GM11168 (cell line): ENCODE measurements around the gene MEGF11.

Experiments
- in situ Hi-C: fragments of 300-500 bp; cut with MboI; formaldehyde crosslinking; loops from one replicate; pipeline ENCODE4 v1.12.0; 2022; ENCODE audit warnings: low sequenced_read_pairs; ENCODE audit not compliant: unreplicated experiment

Gene MEGF11

DNA sequence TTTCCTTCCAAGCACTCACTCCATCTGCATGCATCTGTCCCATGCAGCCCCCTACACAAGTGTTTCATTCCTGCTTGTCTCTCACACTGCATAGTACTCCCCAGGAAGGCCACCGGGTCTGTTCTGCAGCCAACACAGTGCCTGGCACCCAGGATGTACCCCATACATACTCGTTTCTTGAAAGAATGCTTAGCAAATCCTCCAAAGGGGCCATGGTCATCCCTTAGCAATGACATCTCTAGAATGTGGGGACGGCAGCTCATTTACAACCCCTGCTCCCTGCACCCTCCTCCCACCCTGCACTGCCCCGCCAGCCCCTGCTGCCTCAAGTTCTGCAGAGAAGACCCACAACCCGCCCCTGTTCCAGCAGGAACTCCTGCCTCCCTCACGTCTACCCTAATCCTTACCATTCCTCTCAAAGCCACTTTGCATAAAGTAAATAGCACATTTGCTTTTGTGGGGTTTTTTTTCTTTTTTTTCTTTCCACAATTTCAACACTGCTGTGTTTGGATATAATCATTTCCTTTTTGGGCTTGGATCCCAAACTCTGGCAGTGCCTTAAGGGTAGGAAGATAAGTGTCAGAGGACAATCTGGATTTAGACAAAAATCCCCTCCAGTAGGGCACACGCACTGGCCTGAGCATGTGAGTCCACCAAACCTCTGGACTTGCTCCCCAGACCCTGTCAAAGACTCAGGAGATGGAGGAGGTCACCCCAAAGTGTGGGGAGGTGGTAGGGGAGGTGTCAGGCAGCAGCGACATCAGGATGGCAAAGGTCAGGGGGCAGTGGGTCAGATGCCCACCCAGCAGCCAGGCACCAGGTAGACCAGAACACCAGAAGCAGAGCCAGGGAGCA, 68.4 kb downstream of the MEGF11 start:
- in situ Hi-C loops = no loop called here

DNA sequence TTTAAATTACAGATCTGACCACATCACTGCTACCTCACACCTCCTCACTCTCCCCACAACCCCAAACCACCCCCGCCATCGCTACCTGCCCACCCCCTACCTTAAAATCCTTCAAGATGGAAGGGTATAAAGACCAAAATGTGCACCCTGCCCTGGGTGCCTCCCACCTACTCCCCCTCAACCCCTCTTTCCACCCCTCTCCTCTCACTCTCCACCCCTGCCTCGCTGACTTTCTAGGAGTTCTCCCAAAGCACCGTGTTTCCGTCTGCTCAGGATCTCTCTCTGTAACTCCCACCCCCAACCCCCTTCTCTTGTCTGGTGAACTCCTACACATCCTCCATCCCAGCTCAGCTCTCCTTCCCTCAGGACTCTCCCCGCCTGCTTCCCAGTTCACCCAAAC, 69.1 kb downstream of the MEGF11 start:
- in situ Hi-C loops = no loop called here

DNA sequence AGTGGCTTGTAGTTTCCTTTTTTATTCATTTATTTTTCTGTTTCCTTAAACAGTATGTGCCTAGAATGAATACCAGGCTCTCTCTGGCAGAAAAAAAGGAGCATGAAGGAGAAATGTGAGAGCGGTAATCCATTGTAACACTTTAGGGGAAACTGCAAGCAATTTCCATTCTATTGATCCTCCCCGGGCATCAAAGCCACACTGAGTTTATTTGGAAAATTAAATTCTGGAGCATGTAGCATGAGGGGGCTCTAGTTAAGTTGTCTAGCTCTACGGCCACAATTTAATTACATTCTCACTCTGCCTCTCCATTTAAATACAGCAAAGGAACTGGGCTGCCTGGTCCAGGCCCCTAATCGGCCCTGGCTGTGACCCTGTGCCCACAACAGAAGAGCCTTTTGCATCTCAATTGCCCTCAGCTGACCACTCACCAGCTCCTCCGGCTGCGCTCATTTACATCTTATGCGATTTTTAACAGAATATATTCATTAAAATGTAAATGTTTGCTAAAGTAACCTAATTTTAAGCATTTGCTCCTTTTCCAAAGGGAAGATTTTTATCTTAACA, 72.9 kb downstream of the MEGF11 start:
- in situ Hi-C loops = no loop called here

DNA sequence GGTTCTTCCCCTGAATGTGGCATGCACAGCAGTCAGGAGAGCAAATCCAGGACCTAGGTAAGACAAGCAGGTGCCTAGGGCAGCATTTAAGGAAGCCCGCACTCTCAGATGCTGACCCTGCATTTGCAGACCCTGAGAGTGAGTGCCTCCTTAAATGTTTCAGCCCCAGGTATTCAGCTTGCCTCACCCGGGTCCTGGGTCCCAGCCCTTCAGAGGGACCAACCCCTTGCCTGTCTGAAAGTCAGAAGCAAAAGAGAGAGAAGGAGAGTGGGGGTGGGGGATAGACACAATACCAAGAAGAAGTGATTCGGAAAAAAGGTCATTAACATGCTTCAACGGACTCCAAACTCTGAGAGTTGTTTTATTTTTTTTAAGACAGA, 75.0 kb downstream of the MEGF11 start:
- in situ Hi-C loops = no loop called here

DNA sequence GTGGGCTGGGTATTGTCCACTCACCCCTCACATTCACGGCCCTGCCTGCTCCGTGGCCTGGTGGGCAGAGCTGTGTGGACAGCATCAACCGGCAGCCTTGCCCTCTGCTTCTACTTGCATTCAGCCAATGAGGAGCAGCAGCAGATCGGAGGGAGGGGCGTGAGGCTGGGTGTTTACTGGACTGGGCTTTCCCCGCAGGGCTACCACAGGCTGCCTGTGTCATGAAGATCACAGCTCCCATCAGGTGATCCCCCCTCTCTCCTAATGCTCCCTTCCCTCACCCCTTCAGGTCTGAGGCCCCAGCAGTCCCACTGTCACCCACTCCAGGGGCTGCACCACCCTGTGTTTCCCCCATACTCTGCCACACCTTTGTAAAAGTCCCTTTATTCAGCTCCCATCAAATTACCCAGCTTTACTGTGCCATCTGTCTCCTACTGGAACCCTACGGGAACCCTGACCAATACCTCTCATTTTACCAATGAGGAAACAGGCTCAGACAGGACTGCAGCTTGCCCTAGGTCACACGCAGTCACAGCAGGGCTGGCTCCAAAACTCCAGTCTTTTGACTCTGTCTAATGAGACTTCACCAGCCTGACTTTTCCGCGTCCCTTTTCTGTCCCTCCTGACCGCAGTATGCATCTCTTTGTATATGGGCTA, 81.1 kb downstream of the MEGF11 start:
- in situ Hi-C loops = no loop called here

DNA sequence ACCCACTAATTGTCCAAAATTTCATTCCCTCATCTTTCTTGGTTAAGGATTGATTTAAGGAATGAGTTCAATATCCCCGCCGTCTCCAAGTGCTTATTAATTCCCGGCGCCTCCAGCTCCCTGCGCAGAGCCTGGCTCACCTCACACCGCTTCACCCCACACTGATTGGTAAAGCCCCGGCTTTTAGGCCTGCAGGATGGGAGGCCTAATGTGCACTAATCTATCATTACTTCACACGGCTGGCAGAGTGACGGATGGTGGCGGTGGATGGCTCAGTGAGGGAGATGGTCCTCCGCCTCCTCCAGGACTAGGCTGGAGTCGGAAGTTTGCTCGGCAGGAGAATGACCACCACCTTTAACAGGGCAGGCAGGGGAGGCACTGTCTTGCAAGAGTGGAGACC, 81.7 kb downstream of the MEGF11 start:
- in situ Hi-C loops = no loop called here

DNA sequence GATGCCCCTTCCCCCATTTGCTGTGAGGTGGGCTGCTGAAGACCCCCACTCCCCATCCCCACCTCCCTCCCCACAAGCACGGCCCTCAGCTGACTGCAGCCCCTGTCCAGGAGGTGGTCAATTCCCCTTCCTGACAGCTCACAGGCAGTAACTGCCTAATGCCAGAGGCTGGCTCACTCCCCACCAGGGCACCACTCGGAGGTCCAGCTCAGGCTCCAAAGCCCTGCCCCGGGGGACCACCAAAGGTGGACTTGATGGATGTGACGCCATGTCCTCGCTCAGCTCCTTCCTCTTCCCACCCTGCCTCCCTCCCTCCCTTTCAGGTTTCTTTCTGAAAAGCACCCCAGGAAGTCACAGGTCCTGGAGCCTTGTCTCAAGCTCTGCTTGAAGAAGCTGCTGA, 82.8 kb downstream of the MEGF11 start:
- in situ Hi-C loops = no loop called here

DNA sequence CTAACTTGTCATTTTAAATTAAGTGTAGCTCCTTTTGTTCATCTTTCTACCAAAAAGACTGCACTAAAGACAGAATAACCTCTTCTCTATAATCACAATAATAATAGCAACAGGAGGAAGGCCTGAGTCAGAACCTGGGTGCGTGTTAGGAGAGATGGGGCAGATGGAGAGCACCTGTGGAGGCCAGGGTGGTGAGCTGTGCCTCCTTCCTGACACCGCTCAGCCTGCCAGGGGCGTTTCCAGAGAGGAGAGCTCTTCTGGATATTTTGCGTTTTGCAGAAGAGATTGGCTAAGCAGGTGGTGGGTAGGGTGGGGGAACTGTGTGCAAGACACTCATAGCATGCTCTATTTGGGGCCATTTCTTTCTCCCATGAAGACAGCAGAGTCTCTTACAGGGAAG, 83.5 kb downstream of the MEGF11 start:
- in situ Hi-C loops = no loop called here

DNA sequence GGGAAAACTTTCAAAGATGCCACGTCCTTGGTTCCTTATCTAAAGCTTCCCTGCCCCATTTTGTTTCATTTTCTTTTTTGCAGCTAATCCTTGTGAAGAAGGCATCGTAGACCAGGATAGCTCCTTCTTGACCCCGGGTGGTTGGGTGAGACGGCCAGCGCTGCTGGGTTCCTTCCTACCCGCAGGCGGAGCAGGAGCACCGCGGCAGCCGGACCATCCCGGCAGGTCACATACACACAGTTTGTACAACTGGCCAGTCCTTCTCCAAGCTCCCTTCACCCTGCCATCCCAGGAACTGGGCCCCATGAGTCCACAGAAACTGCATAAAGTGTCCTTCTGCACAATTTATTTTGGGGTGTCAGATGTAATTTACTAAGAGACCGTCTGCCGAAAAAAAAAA, 83.9 kb downstream of the MEGF11 start:
- in situ Hi-C loops = no loop called here

DNA sequence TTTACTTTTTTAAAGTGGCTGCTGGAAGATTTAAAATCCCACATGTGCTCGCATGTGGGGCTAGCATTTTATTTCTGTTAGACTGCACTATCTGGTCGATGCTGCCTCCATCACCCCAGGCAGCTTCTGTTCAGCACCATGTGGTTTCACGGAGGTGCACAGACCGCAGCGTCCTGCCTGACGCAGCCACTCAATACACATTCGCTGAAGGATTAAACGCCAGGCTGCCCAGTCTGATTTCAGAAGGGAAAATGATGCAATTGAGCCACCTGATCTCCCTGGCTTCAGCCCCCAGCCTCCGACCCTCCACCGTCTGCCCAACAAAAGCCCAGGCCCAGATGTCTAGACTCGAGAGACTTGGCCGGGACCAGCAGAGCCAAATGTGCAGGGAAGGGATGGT, 84.5 kb downstream of the MEGF11 start:
- in situ Hi-C loops = no loop called here

DNA sequence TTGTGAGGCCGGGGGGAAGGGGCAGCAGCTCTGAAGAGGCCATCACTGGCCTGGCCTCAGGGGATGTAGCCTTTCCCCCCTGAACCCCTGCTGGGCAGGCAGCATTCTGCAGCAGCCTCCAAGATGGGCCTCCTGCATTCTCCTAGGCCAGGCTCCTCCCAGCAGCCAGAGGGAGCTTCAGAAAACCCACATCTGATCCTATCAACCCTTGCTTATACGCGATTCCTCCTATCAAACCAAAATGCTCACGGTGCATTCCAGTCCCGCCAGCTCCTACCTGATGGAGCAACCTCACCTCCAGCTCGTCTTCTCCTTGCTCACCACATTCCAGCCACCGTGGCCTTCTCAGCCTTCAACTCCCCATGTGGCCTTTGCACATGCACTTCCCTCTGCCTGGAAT, 85.7 kb downstream of the MEGF11 start:
- in situ Hi-C loops = no loop called here

DNA sequence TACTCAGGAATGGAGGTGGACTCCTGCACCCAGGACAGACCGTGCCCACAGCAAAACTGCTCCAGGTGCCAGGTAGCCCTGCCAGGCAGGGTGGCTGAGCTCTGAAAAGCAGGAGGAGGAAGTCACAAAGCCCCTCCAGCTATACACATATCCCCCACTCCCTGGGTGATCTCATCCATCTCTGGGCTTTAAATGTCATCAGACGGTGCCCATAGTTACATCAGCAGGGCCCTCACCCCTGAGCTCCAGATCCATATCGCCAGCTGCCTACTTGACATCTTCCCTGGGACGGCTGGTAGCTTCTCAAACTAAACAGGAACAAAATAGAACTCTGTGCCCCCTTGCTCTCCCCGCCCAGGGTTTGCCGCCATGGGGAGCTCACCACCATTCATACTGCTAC, 87.7 kb downstream of the MEGF11 start:
- in situ Hi-C loops = no loop called here

DNA sequence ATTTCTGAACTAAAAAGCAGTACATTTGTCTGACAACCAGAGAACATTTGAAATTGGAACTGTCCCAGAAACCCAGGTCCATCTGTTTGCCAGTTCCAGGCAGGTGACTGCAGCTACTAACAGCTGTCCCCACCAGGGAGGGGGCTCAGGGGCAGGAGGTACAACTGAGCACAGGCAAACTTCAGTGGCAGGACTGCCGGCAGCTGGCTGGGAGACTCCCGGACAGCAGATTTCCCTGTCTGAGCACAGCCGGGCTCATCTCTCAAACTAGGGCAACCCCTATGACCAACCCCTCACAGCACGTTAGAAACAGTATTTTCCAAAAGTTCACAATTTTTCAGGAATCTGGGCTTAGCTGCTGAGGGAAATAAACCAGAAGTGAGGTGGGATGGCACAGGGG, 88.8 kb downstream of the MEGF11 start:
- in situ Hi-C loops = no loop called here

DNA sequence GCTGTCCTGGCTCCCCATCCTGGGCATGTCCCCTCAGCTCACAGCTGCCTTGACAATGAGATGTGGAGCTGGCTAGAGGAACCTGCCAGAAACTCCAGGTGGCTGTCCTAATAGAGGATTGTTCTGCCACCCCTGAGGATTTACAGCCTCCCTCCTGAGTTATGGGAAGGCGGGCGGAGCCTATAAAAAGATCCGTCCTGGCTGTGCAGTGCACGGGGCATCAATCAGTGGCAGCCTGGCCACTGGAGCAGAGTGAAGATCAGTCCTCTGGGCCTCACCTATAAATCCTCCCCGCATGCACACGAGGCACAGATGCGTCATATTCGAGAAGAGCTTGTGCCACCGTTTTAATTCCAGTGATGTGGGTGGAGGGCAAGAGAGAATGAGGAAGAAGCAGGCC, 90.0 kb downstream of the MEGF11 start:
- in situ Hi-C loops = no loop called here

DNA sequence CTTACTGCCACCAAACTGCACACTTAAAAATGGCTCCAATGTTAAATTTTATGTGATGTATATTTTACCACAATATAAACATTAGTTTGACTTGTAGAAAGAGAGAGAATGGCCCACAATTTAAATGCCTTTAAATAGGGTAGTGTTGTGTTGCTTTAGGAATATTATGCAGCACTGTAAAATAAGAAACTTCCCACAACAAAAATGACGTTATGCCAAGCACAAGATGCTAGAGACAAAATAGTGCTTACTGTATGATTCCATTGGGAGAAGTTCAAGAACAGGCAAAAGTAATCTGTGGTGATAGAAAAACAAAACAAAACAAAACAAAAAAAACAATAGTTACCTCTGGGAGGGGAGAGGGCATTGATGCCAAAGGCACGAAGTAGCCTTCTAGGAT, 91.3 kb downstream of the MEGF11 start:
- in situ Hi-C loops = no loop called here

DNA sequence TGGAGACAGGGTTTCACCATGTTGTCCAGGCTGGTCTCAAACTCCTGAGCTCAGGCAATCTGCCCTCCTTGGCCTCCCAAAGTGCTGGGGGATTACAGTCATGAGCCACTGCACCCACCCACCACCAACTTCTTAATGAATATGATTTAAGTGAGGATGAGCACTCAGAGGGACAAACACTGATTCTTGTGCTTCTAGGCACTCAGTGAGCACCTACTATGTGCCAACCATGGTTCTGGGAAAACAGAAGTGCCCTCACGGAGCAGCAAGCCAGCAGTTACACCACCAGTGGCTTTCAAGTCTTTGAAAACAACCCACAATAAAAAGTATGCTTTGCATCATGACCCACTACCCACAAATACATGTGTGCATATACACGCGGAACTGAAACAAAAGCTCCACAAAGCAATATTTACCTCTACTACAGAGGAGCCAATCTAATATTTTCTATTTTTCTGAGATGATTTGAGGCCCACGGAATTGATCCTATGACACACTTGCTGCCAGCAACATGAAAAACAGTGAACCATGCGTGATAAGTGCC, 91.9 kb downstream of the MEGF11 start:
- in situ Hi-C loops = no loop called here

DNA sequence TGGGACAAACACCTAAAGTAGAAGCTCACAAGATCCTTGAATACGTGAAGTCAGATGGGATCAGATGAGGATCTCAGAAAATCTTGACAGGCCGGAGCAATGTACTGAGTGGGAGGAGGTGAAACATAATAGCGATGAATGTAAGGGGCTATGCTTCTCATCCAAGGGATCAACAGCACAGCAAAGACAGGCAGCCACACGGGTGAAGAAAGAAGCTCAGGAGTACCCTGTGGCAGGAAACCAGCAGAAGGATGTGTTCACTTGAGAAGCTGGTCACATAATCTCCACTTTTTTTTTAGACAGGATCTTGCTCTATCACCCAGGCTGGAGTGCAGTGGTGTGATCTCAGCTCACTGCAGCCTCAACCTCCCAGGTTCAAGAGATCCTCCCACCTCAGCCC, 92.4 kb downstream of the MEGF11 start:
- in situ Hi-C loops = no loop called here

DNA sequence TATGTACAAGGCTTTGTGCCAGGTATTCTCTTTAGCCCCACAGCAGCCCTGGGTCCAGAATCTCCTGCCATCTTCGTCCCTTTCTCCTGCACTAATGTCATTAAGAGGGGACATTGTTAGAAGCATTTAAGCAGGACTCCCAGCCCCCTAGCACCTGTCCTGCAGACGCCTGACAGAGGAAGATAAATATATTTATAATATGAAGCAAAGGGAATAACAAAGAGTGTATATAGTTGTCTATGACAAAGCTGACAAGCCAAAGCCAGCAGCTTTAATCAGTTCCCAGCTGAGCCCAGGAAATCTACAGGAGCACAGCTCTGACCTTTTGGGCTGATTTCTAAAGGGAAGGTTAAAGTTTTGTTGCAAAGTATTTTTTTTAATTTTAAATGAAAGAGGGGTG, 96.0 kb downstream of the MEGF11 start:
- in situ Hi-C loops = no loop called here

DNA sequence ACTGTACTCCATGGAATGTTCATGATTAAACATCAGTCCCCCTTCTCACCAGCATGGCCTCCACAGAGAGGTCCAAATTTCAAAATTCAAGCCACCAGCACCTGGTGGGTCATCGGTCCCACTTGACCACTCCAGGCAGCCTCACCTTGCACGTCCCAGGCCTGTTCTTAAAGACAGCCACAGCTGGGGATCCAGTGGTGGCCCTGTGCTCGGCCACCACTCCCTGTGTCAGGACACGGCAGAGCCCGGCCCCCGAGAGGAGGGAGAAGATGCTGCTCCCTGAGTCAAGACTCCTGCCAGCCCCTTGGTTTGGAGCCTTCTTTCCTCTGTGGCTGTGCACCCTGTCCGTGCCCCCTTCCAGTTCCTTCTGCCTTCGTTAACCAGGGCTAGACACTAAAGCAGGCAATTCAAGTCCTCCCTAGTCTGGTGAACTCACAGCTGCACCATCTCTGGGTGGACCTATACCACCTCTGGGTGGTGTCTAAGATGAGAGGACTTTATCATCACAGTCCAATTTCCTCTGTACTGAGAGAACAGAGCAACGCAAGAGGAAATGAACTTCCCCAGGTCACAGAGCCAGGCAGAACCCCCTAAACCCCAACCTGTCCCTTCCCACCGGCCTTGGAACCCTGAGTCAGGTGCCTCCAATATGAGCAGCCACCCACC, 97.1 kb downstream of the MEGF11 start:
- in situ Hi-C loops = no loop called here

DNA sequence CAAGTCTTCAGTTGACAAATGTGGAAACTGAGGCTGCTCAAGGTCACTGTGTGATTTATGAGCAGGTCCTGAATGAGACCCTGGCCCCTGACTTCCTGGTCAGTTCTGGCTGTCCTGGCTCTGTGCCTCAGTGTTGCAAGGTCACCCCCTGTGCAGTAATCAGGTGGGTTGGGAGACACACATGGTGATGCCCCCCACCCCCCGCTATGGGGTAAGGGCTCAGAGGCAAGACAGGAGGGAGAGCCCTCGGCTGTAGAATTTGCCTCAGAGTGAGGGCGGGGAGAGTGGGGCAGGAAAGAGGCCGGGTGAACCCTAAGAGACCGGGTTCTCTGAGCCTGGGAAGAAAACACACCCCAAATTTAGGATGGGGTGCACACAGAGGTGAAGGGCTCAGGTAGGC, 98.5 kb downstream of the MEGF11 start:
- in situ Hi-C loops = no loop called here

DNA sequence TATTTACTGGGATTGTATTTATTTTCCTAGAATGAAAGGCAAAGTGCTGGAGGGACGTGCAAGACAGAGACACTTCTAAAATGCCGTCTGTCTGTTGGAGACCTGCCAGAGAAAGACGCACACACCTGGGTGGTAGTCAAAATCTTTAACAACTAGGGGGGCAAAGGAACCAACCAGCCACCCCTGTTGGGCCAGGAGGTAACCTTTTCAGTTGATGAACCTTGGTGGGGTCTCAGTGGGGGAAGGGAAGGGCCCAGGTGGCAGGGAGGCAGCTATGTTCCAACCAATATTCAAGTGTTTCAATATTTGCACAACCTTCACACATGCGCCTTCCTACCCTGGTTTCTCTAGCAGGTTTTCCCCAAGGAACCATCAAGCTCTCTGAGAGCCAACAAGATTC, 99.0 kb downstream of the MEGF11 start:
- in situ Hi-C loops = no loop called here
